Measurements from ENCODE around the gene LNP1.
A peak's percentile ranks its signal among the peaks of the same experiment; 100 is the strongest.
"Not testable (repeated sequence)": the region's sequence is repeated elsewhere in the genome, so short reads cannot be mapped to it uniquely, and the experiment has no call there.

Gene LNP1

DNA sequence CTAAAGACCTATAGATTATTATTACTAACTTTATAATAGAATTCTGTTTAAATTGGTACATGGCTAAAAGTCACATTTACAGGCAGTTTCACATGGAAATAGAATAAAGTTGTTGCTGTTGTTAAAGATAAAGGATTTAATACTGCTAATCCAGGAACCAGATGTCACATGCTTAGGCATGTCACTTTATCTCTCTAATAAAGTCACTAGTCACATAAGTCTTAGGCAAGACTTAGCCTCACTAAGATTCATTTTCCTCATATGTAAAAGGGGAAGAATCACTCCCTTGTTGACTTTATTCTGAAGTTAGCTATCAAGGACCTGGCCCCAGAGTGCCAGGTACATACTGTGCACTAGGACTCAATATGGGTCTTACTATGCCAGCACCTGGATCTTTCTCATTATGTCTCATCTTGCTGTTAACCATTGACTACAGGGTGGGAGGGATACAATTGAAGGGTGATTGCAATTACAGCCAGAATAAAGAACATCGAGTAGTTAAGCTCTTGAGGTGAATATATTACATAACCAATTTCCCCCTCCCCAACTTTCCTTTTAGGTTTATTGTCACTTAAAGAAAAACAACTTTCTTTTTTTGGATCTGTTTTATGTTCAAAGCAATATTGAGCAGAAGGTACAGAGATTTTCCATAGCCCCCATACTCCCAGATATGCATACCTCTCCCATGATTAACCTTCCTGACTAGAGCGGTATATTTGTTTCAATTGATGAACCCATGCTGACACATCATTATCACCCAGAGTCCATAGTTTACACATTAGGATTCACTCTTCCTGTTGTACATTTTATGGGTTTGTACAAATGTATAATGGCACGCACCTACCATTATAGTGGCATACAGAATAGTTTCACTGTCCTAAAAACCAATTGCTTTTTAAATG, 36.6 kb downstream of the LNP1 start:
- no peak for DNase-seq

DNA sequence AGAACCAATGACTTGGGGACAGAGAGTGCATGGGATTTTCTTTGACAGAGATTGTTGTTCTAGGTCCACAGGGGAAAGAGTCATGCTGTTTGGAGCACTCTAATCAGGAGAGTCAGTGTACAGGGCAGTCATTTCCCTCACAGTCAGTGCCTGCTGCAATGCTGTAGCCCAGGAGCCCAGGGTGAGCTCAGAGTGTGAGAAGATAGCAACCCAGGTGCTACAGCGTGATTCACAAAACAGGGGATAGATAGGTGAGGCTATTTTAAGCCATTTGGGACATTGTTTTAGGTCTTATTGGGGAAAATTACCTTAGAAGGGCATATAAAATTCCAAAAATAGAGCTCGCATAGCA, 37.3 kb downstream of the LNP1 start:
- DNase-seq = no peak

DNA sequence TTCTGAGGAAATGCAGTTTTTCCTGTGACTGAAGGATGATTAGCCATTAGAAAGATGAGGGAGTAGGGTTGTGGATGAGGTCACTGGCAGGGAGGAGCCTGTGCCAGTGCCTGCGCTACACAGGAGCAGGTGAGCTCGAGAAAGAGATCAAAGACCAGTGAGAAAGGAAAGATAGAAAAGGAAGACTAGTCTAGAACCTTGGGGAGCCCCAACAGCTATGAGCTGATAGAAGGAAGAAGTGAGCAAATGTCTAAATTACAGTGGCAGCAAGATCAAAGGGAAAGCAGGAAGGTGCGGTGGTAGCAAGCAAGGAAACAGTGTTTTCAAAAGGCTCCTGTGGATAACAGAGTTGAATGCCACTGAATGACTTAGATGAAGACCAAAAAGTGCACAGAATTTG, 39.6 kb downstream of the LNP1 start:
- DNase-seq = no peak

DNA sequence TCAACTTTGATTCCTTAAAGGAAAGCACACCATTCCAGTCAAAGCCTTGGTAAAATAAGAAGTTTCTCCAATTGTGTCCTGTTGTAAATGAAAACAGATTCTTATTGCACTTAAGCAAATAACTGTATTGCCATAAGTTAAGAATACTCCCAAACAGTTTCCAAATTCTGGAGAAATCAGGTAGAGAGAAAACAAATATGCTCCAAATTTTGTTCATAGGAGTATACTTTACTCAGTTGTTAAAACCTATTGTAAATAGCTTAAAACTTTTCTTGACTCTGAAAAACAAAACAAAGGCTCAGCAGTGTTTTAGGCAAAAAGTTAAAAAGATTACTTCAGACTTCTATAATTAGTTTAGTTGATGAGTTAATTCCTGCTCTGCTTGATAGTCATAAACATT, 42.4 kb downstream of the LNP1 start:
- no peak for DNase-seq

DNA sequence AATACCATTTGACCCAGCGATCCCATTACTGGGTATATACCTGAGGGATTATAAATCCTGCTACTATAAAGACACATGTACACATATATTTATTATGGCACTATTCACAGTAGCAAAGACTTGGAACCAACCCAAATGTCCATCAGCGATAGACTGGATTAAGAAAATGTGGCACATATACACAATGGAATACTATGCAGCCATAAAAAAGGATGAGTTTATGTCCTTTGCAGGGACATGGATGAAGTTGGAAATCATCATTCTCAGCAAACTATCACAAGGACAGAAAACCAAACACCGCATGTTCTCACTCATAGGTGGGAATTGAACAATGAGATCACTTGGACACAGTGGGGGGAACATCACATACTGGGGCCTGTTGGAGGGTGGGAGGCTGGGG, 45.7 kb downstream of the LNP1 start:
- not testable (repeated sequence) for DNase-seq

DNA sequence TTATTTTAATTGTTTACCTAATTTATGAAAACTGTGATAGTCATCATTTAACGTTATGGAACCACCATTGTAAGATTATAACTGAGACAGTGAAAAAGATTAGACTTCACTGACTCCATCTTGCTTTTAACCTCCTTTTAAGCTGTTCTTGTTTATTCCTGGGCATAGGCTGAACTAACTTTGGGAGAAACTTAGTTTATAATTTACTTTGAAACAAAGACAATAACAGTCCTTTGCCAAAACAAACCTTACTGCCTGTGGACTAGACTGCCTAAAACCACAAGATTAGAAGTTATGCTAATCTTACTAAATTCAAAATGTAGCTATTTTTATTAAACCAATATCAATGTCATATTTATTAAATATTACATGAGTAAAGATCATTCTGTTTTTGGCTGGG, 46.7 kb downstream of the LNP1 start:
- DNase-seq = no peak

DNA sequence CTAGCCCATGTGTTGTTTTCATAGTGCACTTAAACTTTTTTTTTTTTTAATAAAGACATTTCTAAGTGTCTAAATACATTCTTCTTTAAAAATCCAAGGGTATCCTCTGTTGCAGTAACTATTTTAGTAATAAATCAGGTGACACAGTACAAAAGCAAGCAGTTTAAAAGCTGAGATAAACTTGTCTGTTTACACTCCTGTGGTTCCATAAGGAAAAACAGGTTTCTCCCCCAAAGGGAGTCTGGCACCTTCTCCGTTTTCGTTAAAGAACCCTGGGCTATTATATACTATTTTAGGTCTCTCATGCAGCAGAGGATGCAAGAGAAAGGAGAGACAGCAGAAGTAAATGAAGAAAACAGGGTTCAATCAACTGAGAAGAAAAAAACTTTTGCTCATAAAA, 47.9 kb downstream of the LNP1 start:
- DNase-seq = no peak

DNA sequence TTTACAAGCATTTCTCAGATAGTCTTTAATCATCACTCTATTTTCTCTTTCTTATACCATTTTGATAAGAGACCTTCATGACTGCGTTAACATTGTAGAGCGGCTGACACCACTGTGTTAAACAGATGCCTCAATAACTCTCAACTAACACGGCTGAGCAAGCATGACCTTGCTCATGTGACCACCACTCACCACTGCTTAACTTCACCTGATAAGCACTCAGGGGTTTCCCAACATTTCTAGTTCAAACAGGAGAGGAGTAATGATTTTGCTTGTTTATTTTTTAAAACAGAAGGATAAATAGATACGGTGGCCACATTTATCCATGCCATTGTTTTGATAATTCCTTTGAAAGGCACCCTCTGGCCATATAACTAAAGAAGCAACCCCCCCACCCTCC, 53.3 kb downstream of the LNP1 start:
- no peak for DNase-seq

DNA sequence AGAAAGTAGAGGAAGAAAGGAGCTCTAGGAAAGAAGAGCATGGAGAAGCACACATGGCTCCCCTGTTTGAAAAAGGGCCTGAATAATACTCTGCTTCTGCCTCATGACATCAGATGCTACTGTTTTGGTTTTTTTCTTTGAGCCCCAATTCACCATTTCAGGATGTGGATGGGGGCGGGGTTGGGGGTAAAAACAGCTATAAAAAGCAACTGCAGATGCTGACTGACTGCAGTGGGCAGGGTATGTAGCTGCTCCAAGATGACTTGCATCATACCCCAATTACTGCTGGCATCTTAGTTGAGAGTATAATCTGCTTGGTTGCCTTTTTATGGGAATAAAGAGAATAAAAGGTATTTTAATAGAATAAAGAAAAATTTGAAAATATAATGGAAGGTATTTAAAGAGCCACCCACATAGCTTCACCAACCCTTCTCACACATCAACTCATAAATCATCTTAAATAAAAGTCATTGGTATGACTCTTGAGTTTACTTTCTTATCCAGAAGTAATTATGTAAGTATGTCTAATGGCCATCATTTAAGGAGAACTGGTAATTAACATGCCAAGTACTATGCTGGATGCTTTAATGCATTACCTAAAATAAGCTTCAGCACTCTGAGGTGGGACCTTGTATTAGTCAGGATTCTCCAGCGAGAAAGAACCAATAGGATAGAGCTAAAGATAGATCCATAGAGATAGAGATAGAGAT, 54.7 kb downstream of the LNP1 start:
- no peak for DNase-seq

DNA sequence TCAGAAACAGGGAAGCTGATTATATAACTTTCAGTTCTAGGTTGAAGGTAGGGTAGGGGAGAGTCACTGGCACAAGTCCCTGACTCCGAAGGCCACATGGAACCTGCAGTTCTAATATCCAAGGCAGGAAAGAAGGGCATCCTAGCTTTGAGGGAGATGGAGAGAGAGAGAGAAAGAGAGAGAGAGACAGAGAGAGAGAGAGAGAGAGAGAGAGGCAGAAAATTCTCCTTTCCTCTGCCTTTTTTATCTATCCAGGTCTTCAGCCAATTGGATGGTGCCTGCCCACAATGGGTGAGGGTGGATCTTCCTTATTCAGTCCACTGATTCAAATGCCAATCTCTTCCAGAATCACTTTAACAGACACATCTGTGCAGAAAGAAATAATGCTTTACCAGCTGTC, 55.4 kb downstream of the LNP1 start:
- no peak for DNase-seq

DNA sequence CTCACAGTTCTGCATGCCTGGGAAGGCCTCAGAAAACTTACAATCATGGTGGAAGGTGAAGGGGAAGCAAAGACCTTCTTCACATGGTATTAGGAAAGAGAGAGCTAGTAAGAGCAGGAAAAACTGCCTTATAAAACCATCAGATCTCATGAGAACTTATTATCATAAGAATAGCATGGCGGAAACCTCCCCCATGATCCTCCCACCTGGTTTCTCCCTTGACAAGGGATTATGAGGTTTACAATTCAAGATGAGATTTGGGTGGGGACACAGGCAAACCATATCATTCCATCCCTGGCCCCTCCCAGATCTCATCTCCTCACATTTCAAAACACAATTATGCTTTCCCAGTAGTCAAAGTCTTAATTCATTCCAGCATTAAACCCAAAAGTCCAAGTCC, 56.5 kb downstream of the LNP1 start:
- no peak for DNase-seq

DNA sequence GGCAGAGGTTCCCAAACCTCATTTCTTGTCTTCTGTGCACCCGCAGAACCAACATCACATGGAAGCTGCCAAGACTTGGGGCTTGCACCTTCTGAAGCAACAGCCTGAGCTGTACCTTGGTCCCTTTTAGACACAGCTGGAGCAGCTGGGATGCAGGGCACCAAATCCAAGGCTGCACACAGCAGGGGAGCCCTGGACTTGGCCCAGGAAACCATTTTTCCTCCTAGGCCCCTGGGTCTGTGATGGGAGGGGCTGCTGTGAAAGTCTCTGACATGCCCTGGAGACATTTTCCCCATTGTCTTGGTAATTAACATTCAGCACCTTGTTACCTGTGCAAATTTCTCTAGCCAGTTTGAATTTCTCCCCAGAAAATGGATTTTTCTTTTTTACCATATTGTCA, 57.5 kb downstream of the LNP1 start:
- no peak for DNase-seq

DNA sequence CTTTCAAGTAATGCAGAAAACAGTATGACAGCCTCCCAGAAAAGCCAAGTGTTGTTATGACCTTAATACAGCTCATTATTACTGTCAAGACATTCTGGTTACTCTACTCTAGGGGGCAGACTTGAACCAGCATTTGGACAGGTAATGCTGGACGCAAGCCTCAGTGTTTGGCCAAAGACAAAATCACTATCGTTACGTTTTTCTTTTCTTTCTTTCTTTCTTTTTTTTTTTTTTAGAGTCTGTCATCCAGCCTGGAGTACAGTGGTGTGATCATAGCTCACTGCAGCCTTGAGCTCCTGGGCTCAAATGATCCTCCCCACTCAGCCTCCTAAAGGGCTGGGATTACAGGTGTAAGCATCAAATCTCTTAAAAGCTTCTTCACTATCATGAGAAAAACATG, 61.7 kb downstream of the LNP1 start:
- DNase-seq = peak; percentile 37

DNA sequence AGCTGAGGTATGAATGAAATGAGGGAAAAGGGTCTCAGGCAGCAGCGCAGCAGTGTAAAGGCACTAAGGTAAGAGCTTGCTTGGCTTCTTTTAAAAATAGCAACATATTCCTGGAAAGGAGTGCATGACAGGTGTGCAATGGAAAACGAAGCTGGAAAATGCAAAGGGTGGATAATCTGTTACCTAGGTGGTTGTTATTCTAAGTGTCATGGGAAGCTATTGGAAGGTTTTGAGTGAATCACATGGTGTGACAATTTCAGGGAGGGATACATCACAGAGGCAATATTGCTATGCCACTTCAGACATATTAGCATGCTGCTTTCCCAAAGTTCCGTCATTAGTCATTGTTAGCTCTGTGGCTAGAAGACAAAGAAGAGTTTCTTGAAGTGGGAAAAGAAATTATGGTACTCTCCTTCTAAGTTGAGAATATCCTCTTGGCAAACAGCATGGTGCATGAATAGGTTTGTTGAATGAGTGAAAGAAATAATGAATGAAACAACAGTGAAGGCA, 62.4 kb downstream of the LNP1 start:
- DNase-seq = no peak

DNA sequence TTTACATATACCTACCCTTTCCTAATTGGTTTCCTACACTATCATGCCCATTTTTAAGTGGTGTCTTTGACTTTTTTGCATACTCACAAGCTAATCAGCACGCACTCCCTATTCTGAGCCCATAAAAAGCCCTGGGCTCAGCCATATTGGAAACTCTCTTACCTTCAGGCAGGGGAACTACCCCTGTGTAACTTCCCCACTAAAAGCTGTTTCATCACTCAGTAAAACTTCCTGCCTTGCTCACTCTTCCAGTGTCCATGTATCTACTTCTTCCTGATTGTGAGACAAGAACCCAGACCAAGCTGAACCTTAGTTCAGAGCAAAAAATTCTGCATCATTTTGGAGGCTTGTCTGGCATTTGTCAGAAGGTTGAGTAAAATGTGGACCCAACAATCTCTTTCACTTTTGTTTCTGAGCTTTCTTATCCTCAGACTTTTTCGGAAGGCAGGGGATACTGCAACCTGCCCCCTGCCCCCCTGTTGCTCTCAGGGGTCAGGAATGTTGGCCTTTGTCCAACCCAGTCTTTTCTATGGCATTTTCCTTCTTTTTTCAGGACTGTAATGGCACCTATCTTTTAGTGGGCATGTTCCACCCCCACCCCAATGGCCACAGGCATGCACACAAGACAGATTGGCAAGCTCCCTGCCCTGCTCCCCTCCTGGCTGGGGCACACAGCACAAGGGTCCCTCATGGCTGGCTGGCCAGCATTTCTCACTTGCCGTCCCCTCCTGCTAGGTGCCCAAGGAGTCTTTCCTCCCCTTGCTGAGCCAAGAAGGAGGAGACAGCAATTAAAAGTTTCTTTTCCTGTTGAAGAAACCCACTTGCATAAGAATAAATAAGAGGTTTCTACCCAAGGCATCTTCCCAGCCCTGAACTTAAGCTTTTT, 64.8 kb downstream of the LNP1 start:
- no peak for DNase-seq

DNA sequence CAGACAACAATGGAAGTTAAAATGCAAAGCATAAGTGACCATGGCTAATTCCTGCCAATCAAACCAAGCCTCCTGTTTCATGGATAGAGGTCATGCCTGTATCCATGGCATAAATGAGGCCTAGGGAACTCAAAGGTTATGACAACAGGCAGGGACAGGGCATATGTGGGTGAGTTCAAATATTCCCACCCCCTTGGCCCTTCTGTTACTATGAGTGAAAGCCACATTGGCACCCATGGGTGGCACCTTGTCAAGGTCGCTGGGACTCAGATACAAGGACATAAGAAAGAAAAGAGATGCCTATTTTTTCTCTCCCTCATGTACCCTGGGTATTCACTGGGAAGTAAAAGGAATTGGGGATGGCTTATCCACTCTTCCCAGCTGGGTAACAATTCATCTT, 65.8 kb downstream of the LNP1 start:
- DNase-seq = no peak

DNA sequence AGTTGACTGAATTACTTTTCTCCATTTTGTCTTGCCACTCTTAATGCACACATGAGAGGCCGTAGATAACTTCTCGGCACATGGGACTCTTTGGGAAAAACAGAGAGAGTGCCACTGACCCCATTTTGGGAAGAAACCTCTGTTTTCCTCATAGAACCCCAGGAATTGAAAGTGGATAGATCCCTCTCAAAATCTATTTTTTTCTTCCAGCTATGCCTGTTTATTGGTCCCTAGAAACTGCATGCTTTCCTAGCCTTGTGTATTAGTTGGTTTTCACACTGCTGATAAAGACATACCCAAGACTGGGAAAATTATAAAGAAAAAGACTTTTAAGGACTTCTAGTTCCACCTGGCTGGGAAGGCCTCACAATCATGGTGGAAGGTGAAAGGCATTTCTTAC, 67.3 kb downstream of the LNP1 start:
- no peak for DNase-seq

DNA sequence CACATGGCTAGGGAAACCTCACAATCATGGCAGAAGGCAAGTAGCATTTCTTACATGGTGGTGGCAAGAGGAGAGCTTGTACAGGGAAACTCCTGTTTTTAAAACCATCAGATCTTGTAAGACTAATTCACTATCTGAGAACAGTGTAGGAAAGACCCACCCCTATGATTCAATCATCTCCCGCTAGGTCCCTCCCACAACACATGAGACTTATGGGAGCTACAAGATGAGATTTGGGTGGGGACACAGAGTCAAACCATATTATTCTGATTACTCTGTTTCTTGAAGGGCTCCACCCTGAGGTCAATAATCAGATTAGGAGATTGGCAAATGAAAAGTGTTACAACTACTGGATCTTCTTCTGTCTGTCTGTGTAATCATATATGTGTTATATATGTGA, 69.6 kb downstream of the LNP1 start:
- no peak for DNase-seq

DNA sequence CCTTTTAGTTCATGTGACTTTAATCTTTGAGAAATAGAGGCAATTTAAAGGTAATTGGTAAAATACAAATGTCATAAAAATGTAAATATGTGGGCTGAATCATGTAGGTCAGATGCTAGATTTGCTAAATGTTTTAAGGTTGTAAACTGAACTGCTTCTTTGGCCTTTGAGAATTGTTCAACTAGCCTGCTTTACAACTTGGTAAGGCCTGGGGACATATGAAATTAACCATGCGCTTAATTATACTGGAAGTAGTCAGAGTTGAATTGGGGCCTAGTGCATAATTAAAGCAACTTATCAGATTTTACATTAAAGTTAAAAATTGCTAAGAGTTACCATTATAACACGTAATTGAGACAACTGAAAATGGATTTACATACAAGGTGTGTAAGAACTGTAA, 70.1 kb downstream of the LNP1 start:
- DNase-seq = no peak

DNA sequence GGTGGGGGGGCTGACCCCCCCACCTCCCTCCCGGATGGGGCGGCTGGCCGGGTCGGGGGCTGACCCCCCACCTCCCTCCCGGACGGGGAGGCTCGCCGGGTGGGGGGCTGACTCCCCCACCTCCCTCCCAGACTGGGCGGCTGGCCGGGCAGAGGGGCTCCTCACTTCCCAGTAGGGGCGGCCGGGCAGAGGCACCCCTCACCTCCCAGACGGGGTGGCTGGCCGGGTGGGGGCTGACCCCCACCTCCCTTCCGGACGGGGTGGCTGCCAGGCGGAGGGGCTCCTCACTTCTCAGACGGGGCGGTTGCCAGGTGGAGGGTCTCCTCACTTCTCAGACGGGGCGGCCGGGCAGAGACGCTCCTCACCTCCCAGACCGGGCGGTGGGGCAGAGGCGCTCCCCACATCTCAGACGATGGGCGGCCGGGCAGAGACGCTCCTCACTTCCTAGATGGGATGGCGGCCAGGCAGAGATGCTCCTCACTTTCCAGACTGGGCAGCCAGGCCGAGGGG, 76.6 kb downstream of the LNP1 start:
- not testable (repeated sequence) for DNase-seq

DNA sequence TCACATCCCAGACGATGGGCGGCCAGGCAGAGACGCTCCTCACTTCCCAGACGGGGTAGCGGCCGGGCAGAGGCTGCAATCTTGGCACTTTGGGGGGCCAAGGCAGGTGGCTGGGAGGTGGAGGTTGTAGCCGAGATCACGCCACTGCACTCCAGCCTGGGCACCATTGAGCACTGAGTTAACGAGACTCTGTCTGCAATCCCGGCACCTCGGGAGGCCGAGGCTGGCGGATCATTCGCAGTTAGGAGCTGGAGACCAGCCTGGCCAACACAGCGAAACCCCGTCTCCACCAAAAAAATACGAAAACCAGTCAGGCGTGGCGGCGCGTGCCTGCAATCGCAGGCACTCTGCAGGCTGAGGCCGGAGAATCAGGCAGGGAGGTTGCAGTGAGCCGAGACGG, 77.2 kb downstream of the LNP1 start:
- DNase-seq = not testable (repeated sequence)

DNA sequence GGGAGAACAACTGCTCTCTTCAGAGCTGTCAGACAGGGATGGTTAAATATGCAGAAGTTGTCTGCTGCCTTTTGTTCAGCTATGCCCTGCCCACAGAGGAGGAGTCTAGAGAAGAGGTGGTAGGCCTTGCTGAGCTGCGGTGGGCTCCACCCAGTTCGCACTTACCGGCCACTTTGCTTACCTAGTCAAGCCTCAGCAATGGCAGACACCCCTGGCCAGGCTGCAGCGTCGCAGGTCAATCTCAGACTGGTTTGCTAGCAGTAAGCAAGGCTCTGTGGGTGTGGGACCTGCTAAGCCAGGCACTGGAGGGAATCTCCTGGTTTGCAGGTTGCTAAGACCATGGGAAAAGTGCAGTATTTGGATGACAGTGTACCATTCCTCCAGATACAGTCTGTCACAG, 78.7 kb downstream of the LNP1 start:
- DNase-seq = no peak

DNA sequence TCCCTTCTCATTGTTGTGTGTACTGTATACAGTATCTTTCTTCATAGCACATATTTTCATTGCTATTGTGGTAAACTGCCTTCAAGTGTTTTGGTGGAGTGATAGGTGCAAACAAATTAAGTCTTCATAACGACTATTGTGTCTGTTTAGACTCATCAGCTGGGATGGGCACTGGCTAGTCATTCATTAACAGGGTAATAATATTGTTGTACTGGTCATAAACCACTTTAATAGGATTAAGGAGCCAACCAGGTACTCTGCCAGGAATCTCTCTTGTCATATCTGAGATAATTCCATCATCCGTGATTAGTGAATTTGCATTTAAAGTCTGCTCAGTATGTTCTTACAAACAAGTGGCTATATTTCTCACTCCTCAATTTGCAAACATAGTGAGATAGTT, 80.8 kb downstream of the LNP1 start:
- DNase-seq = no peak
